NCI-H1417 treated with DMSO at 0.1 percent for 48 hours (cell line): ENCODE measurements around the gene LRRC46.

Source experiments
- DNase-seq: peaks from one replicate; lab custom pipeline; 2025; lab: John Stamatoyannopoulos, UW

LRRC46 gene

GRCh38 chr17:47851764-47852112 is 20.3 kb downstream of the LRRC46 start:
- no peak for DNase-seq

DNA sequence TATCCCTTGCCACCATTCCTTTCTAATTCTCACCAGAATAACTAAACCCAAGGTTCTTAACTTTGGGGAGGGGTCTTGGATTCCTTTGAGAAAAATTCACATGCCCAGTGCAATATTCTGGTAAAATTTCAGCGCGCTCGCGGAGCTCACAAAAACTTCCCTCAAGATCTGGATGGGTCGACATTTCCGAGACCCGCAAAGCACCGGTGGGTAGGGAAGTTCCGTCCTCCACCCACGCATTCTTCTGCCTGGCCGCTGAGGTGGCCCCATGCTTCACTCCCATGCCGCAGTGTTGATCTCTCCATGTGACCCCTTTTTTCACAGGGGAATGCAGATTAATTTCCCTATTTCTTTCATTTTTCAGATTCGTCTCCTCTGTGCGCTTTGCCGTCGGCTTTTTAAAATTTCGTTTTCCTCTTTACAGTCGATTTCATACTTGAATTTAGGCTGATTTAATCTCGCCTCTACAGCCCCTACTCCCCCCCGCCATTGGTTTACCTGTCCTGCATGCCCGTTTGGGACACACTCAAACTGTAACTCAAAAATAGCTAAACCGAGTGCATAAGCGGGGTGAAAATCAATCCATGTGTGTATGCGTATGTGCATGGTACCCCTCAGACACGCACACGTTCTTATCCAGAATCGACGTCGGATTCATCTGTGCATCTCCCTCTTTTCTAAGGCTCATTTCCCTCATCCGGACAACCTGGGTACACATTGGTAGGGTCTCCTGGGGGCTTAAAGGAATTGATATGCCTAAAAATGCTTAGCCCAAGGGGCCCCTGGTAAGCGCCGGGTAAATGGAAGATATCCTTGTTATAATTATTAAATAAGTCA is 20.9 kb downstream of the LRRC46 start:
- DNase-seq: no peak

DNA sequence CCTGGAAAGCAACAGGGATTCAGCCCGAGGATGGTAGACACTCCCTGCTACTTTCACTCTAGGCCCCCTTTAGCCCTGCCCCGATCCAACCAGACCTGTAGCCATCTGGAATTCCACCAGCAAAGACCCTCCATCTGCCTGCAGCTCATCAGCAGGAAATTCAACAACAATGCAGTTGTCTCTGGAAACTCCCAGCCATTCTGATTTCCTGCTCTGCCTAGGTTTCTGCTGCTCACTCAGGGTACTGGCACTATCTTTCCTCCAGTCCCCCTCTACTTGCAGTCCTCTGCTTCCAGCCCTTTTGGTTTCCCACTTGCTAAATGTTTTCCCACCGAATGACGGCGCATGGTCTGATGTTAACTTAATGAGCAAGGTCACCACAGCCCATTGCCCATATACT is 22.1 kb downstream of the LRRC46 start:
- DNase-seq: no peak

GRCh38 chr17:47855737-47856136 is 24.3 kb downstream of the LRRC46 start:
- DNase-seq: no peak

- no peak for DNase-seq
These were observed 25.4 kb downstream of the LRRC46 start for GRCh38 chr17:47856830-47857229.

- DNase-seq: no peak
These were observed 26.3 kb downstream of the LRRC46 start for GRCh38 chr17:47857551-47858455.

DNA sequence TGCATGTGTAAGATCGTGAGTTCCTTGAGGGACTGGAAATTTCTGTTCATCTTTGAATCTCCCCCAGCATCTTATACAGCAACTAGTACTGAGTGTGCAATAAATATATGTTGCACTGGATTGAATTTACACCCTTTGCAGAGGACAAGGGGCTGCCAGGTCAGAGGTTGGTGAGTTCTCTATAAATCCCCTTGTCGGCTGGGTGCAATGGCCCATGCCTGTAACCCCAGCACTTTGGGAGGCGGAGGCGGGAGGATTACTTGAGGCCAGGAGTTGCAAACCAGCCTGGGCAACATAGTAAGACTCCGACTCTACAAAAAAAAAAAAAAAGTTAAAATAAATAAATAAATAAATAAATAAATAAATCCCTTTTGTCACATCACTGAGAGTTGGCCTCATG is 28.9 kb downstream of the LRRC46 start:
- no peak for DNase-seq

- DNase-seq: no peak
These were observed 31.4 kb downstream of the LRRC46 start for GRCh38 chr17:47862621-47863440.

- no peak for DNase-seq
These were observed 33.3 kb downstream of the LRRC46 start for GRCh38 chr17:47864791-47865216.

- DNase-seq: no peak
These were observed 35.5 kb downstream of the LRRC46 start for GRCh38 chr17:47866941-47867340.

- no peak for DNase-seq
These were observed 36.5 kb downstream of the LRRC46 start for GRCh38 chr17:47867813-47868533.

DNA sequence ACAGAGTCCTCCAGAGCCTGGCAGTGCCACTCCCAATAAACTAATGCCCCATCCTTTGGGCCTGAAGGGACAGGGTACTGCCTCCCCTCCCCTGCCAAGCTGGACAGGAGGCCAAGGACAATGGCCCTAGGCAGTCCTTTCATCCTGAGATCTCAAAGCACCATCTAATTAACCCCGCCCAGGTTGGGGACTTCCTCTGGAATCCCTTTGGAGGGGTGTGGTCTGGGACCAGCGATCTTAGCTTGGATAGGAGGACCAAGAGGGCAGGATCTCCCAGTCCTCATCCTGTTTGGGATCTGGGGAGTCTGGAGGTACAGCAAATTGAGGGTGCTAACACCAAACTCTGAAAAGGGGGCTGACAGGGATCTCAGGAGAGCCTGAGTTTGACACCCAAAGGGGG is 37.6 kb downstream of the LRRC46 start:
- DNase-seq: no peak

GRCh38 chr17:47870056-47870455 is 38.6 kb downstream of the LRRC46 start:
- DNase-seq: no peak

GRCh38 chr17:47871048-47871447 is 39.6 kb downstream of the LRRC46 start:
- no peak for DNase-seq

DNA sequence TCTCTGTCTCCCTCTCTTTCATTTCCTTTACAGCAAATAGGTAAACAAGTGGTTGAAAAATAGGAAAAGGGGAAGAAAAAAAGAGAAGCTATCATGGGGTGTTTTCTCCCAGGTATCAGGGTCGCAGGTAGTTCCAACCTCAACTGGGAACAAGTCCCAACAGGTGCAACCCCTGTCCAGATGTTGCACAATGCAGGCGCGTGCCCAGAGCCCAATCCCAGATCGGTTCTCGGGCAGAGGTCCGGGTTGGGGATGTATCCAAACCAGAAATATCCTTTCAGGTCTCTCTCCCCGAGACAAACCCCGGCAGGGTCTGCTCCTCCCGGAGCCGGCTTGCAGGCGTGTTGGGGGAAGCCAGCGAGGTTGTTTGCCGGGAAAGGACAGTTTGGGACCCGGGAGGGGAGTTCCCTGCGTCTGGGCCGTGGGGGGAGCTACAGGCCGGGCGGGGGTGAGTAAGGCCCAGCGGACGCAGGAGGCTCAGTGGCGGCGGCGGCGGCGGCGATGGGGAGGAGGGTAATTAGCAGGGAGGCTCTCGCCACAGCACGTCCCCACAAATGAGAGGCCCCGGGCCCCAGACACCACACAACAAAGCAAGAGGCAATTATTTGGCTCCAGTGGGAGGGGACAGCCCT is 40.7 kb downstream of the LRRC46 start:
- DNase-seq: no peak

GRCh38 chr17:47872651-47873161 is 41.2 kb downstream of the LRRC46 start:
- DNase-seq: no peak

DNA sequence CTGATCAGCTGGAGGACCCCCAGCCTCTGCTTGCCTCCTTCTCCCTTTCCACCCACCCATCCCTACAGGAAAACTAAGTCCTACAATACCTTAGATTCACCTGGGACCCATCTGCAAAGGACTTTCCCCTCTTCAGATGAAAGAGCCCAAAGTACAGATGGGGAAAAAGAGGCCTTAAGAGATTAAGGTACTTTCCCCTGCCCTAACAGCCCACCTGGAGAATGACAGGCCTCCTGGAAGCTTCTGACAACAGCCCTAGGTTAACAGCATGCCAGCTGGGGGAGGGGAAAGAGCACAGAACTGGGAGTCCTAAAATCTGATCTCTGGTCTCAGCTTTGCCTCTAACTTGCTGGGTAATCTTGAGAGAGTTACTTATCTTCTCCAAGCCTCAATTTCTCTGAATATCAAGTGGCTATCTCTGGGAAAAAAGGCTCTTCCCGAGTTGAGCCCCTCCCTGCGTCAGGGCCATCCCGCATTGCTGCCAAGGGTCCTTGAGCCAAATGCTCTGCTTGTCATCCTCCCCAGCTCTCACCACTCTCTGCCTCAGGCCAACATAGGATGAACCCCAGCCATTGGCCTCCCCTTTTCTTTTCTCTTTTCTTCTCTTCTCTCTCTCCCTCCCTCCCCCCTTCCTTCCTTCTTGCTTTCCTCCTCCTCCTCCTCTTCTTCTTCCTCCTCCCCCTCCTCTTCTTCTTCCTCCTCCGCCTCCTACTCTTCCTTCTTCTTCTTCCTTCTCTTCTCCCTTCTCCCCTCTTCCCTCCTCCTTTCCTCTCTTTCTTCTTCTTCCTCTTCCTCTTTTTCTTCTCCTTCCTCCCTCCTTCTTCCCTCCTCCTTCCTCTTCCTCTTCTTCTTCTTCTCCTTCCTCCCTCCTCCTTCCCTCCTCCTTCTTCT is 42.0 kb downstream of the LRRC46 start:
- no peak for DNase-seq

DNA sequence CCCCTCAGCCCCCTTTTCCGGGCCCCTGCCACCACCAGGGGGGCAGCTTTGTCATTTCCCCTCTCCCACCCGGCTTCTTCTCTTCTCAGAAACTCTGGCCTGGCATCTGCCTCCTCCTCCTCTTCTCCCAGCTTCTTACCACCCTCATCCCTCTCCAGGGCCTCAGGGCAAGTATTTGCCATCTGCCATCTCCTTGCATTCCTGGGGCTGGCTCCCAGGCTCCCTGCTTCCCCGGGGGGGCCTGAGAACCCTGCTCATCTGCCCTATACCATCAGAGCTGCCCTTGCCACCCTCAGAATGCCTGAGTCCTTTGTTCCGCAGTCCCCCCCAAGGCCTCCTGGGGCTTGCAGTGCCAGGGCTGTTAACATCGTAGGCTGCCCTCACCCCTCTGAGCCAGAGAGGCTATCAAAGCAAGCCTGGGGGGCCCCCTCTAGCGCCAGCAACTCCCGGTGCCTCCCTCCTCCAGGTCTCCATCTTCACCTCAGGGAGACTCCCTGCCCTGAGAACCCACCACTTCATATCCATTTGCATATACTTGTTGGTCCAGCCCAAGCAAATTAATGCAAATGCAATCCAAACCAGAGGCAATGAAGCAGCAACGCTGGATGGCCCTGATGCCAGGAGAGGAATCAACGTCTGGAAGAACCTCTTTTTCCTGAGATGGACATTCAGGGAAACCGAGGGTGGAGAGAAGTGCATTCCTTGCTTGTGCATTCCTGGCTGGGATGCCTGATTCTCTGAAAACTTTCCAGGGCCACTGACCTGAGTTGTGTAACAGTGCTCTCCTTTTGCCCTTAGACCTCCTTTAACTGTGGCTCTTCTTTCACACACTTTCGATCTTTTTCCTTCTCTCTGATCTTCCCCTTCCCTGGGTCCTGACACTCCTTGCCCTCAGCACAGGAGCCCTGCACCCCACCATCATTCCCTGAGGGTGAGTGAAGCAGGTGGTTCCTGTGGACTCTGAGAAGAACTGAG is 43.8 kb downstream of the LRRC46 start:
- no peak for DNase-seq
